Activated effector memory CD4-positive, alpha-beta T cell treated with Interleukin-2 at 50 U/mL for 16 hours (primary cell): ENCODE data around the gene FAM234B.

Experiments used
- DNase-seq: peaks from one replicate; pipeline ENCODE4 v3.0.0-alpha.2; 2020

FAM234B gene

GRCh38 chr12:13121568-13121967, 77.4 kb downstream of the FAM234B start:
- DNase-seq: no peak

DNA sequence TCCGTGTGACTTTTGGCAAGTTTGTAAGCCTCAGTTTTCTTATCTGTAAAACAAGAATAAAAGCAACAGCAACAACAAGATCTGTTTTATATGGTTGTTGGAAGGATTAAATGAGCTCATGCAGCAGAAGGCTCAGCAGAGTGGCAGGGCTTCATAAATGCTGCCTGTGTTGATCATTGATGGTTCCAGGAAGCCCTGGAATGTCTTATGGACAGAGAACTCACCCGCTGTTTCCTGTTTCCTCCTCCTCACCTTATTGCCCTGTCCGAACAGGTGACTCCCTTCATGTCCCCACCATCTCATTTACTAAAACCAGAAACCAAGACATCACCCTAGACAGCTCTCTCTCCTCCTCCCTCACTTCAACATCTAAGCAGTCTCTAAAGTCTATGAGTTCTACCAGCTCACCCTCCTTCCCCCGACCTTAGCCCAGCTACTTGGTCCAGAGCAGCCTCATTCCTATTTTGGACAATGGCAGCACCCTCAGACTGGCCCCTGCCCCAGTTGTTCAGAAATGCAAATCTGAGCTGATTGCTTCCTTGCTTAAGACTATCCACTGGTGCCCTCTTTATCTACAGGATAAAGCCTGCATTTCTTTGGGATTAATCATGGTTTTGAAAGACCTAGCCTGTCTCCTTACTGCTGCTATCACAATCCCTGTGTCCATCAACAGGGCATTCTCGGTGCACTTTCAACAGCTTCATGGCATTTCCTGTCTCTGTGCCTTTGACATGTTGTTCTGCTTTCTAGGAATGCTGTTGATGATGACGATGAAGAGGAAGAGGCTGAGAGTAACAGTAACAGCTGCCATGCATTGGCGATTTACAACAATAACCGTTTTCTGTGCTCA, 80.7 kb downstream of the FAM234B start:
- no peak for DNase-seq

- no peak for DNase-seq
Measured at GRCh38 chr12:13125996-13126395, 81.8 kb downstream of the FAM234B start.

DNA sequence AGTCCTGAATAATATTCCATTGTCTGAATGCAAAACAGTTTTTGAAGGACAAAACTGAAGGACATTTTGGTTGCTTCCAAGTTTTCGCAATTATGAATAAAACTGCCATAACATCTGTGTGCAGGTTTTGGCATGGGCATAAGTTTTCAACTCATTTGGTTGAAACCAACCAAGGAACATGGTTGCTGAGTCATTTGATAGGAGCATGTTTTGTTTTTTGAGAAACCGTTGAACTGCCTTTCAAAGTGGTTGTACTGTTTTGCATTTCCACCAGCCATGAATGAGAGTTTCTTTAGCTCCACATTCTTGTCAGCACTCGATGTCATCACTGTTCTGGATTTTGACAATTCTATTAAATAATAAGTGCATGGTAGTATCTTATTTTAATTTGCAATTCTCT, 82.3 kb downstream of the FAM234B start:
- no peak for DNase-seq

GRCh38 chr12:13127444-13127843, 83.3 kb downstream of the FAM234B start:
- no peak for DNase-seq

DNA sequence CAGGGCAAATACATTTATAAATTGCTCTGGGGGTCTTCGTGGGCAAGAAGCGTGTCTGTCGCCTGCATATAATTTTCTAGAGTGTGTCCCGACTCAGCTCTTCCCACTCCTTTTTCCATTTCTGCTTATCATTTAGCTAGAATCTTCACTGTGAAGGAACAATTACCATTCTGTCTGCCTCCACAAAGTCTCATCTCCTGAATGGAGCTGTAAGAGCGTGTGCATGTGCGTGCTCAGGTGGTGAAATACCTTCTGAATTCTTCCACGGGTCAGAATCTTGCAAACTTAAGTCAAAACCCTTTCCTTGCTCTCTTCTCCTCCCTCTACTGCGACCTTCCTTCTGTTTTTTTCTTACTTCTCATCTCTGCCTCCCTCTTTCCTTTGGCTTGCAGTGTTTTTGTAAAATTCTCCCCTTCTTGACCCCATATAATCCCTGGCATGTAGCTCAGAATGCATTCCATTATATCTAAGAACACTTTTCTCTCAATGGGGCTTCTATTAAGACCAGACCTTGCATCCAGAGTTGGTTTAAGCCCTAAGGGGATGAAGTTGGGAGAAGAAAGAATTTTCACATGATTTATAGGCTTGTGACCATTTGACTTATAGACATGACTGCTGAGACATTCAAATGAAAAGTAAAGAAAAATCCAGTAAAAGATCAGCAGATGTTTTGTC, 84.2 kb downstream of the FAM234B start:
- DNase-seq: no peak

GRCh38 chr12:13130981-13131380, 86.8 kb downstream of the FAM234B start:
- no peak for DNase-seq
